NB4 (cell line): ENCODE data around the gene NDUFB11.
"Not testable (repeated sequence)": the region's sequence is repeated elsewhere in the genome, so short reads cannot be mapped to it uniquely, and the experiment has no call there.

Source experiments
- DNase-seq: peaks from one replicate; pipeline ENCODE4 v3.0.0; 2010; ENCODE audit warnings: low read depth
- H3K4me3 ChIP-seq: one replicate; pipeline ENCODE4 v1.5.1; 2011; ENCODE audit warnings: mild to moderate bottlenecking, low read depth, low read length, moderate library complexity
- MYC ChIP-seq: IDR thresholded peaks from 2 replicates; pipeline ENCODE4 v1.6.1; 2011; ENCODE audit warnings: low read depth, low read length
- POLR2A ChIP-seq: IDR thresholded peaks from 2 replicates; pipeline ENCODE4 v1.6.1; 2011; ENCODE audit warnings: mild to moderate bottlenecking; ENCODE audit not compliant: insufficient read length; ENCODE audit errors: extremely low read depth
- TF ChIP-seq, protein P1 (sequence below): IDR thresholded peaks from one replicate; pipeline ENCODE4 v1.5.1; 2012; ENCODE audit warnings: low read depth, low read length
- TF ChIP-seq, protein P2 (sequence below): IDR thresholded peaks from 2 replicates; pipeline ENCODE4 v1.6.1; 2011; ENCODE audit warnings: low read depth, low read length

The NDUFB11 gene

DNA sequence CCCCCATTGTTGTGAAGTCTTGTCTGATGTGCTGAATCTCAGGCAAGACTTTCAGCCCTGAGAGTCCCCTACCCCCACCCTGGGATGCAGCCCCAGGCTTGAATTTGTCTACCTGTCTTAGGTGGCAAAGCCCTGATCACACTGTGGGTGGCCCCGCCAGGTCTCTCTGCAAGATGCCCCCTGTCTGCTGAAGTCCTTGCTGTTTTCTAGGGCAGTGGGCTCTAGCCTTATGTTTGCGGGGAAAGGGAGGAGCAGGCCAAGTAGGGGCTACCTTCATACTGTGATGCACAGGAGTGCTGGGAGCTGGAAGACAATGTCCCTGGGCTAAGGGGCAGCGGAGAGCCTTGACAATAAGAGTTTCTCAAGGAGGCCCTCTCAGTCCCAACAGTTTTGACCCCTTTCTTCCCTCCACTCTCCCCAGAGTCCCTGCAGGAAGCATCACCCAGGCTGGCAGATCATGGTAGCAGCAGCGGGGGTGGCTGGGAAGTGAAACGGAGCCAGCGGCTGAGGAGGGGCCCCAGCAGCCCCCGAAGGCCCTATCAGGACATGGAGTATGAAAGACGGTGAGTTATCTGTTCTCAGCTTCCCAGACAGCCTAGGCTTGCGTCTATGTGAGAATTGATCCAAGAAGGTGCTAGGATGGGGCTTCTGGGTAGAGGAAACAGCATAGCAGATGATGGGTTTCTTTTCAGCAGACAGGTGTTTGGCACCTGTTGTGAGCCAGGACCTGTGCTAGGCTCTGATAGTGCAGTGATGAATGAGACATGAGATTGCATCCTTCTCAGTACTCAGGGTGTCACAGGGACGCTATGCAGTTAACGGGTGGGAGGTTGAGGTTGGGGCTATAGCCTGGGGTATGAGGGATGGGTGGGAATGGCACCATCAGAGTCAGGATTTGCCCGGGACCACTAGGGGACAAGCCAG is 2.7 kb upstream of the NDUFB11 start:
- no peak for DNase-seq
- TF ChIP-seq POLR2A (no peak), MYC (no peak)
- TF ChIP-seq, protein P1, sequence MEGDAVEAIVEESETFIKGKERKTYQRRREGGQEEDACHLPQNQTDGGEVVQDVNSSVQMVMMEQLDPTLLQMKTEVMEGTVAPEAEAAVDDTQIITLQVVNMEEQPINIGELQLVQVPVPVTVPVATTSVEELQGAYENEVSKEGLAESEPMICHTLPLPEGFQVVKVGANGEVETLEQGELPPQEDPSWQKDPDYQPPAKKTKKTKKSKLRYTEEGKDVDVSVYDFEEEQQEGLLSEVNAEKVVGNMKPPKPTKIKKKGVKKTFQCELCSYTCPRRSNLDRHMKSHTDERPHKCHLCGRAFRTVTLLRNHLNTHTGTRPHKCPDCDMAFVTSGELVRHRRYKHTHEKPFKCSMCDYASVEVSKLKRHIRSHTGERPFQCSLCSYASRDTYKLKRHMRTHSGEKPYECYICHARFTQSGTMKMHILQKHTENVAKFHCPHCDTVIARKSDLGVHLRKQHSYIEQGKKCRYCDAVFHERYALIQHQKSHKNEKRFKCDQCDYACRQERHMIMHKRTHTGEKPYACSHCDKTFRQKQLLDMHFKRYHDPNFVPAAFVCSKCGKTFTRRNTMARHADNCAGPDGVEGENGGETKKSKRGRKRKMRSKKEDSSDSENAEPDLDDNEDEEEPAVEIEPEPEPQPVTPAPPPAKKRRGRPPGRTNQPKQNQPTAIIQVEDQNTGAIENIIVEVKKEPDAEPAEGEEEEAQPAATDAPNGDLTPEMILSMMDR, result no peak
- TF ChIP-seq, protein P2, sequence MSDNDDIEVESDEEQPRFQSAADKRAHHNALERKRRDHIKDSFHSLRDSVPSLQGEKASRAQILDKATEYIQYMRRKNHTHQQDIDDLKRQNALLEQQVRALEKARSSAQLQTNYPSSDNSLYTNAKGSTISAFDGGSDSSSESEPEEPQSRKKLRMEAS, result no peak
- peak overlapping the region; percentile 92 for H3K4me3 ChIP-seq

DNA sequence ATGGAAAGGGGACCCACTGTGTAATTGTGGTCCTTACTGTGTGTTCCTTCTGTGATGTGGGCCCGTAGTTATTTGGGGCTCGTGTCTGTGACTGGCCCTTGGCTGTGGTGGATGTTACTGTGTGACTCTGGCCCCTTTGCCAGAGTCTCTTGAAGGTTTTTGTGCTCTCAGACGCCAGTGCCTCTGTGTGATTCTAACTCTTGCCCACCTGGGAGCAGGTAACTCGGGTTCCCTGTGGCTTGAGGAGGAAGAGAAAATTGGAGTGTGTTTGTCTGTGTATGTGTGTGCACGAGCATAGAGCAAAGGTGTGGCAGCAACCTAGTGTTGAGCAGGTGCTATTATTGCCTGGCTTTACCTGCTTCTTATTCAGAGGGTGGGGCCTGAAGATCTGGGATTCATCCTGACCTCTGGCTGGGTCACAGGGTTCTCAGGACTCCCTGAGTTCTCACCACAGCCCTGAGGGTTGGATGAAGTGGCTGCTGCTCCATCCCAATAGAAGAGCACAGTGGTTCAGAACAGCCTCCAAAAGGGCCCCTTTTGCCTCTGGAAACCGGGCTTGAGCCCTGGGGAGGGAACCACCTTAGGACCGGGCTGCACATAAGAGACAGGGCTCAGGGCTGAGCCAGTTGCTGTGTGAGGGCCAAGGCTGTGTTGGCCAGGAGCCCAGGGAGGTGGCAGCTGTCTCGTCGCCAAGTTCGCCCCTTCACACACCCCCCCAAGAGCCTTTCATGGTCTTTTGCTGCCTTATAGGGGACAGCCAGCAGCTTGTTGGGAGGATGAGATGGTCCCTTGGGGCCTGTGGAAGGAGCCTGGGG is 1.8 kb upstream of the NDUFB11 start:
- TF ChIP-seq, protein P2, result no peak
- TF ChIP-seq POLR2A, result no peak
- TF ChIP-seq MYC, result no peak
- TF ChIP-seq, protein P1, result no peak
- peak; percentile 25 for DNase-seq
- H3K4me3 ChIP-seq, result peak overlapping the region; percentile 92

DNA sequence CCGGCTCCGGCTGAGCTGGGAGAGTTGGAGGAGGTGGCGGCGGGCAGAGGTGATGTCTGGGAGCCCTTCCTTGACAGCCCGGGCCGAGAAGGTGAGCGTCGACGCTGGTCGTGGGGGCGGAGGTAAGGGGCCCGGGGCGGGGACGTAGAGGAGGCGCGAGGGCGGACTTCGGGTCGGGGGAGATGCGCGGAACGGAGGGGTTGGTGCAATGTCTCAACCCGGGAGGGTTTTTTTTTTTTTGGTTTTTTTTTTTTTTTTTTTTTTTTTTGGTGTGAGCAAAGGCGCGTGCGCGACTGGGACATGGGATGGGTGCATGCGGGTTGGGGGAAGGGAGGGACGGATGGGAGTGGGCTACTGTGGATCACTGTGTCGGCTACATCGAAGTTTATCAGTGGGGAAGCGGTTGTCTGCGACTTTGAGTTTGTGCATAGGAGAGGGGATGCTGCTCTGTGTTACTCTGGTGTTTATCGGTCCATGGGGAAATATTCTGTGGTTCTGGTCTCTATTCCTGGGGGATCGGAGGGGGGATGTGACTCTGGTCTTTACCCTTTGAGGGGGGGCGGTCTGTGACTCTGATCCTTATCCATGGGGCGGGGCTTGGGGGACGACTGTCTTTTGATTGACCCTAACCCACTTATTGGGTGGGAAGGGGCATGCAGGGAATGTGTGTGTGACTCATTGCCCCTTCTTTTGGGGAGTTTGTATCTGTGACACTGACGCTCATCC is 1.1 kb upstream of the NDUFB11 start:
- peak overlapping the region; percentile 92 for H3K4me3 ChIP-seq
- TF ChIP-seq, protein P2, result no peak
- TF ChIP-seq MYC (no peak), POLR2A (no peak)
- TF ChIP-seq, protein P1, result no peak
- peak; percentile 32 for DNase-seq

DNA sequence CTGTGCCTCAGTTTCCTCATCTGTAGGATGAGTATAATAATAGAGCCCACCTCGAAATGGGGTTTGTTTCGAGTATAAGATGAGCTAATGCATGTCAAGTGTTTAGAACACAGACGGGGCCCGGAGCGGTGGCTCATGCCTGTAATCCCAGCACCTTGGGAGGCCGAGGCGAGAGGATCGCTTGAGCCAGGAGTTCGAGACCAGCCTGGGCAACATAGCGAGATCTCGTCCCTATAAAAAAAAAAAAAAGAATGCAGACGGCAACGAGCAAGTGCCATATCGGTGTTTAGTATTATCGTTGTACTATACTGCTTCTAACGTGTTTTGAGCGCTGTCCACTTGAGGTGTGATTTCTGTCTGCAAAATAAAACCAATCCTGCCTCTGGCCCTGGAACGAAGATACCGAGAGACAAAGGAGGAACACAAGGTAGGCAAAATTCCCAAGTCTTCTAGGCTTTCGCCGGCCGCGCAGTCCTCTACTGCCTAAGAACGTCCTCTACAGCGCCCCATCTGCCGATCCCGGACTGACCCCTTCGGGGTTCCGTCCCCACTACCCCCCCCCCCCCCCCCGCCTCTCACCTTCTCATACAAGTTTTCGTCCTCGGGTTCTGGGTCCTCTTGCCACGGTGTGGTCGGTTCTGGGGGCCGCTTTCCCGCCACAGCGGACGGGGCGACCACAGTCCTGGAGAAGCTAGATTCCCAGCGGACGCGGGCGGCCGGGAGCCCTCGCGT is 442 bp downstream of the NDUFB11 start:
- DNase-seq, result no peak
- H3K4me3 ChIP-seq, result peak overlapping the region; percentile 97
- no peak for TF ChIP-seq POLR2A
- TF ChIP-seq MYC, result no peak
- TF ChIP-seq, protein P1, result no peak
- TF ChIP-seq, protein P2, result no peak

DNA sequence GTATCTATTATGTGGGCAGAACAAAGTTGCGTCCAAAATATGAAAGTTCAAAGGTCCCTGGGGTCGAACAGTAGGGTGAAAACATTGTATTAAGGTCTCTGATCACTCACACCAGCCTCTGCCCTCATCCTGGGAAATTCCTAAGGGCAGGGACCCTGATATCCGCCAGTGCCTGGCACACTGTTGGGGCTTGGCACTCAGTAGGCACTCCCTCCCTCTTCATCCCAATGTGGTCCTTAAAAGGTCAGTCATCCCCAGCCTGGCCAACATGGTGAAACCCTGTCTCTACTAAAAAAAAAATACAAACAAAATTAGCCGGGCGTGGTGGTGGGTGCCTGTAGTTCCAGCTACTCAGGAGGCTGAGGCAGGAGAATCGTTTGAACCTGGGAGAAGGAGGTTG is 6.3 kb downstream of the NDUFB11 start:
- no peak for DNase-seq
- TF ChIP-seq, protein P1, result no peak
- no peak for TF ChIP-seq POLR2A
- no peak overlapping the region for H3K4me3 ChIP-seq

DNA sequence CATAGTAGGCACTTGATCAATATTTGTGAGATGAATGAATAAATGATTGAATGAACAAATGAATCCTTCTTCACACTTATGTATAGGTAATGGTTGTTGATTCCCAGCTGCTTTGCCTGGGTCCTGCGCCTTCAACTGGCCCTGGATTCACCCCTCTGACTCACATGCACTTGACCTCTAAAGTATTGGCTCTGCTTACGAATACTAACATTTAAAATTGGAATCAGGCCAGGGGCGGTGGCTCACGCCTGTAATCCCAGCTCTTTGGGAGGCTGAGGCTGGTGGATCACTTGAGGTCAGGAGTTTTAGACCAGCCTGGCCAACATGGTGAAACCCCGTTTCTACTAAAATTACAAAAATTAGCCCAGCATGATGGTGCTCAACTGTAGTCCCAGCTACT is 8.9 kb downstream of the NDUFB11 start:
- DNase-seq, H3K4me3 ChIP-seq: not testable (repeated sequence)
